Endothelial cell of umbilical vein (primary cell): Measurements from ENCODE around the gene GLB1L. TPM values are rescaled to one million over a fixed set of nuclear protein-coding genes. Genes with fewer than 3 reads are reported as not detected.

Experiments
- BruUV-seq: library from RNA; stranded (reverse); fragments of 400-500 nt; replicated peaks from 2 replicates; lab custom pipeline; 2021; lab: Mats Ljungman, UMichigan
- CTCF ChIA-PET: fragments of 300-600, 350-600 bp; sonication (Branson Sonifier 250); formaldehyde crosslinking; loops from one replicate; lab custom pipeline; 2021; ENCODE audit warnings: antibody characterized with exemption, inconsistent platforms; lab: Charles Lee
- POLR2A ChIA-PET: fragments of 300-600, 350-600 bp; sonication (Branson Sonifier 250); formaldehyde crosslinking; loops from one replicate; lab custom pipeline; 2021; ENCODE audit warnings: antibody characterized with exemption, inconsistent platforms; lab: Charles Lee
- DNase-seq: peaks from one replicate; pipeline ENCODE4 v3.0.0-alpha.2; 2011; ENCODE audit warnings: low read depth, low spot score
- FAIRE-seq: peaks from 2 replicates; lab custom pipeline; 2011; peaks lifted over from hg19 to GRCh38; lab: Jason Lieb, UNC
- H2AFZ ChIP-seq: 2 replicates; pipeline ENCODE4 v1.6.0; 2012; ENCODE audit warnings: low read depth, low read length, control low read depth, inconsistent platforms
- H3K27ac ChIP-seq: 2 replicates; pipeline ENCODE4 v1.5.1; 2011; ENCODE audit warnings: low read depth, mild to moderate bottlenecking, control low read depth, low read length, moderate library complexity; ENCODE audit not compliant: insufficient read depth
- H3K27me3 ChIP-seq, 2 experiments: 2 replicates each; pipeline versions ENCODE4 v1.6.0 to v1.6.1; 2011; ENCODE audit warnings: low read length in 2 of 2, mixed read lengths in 1 of 2; ENCODE audit not compliant: control insufficient read depth in 2 of 2, insufficient read depth in 2 of 2
- H3K36me3 ChIP-seq, 2 experiments: 2 replicates in 1 of 2; 3 replicates in 1 of 2; pipeline ENCODE4 v1.5.1; 2011; ENCODE audit warnings: low read length in 2 of 2, mild to moderate bottlenecking in 1 of 2, moderate library complexity in 1 of 2; ENCODE audit not compliant: control insufficient read depth in 2 of 2, insufficient read depth in 2 of 2; ENCODE audit errors: extremely low read depth in 1 of 2
- H3K4me1 ChIP-seq: 3 replicates; pipeline ENCODE4 v1.5.1; 2011; ENCODE audit warnings: mild to moderate bottlenecking, low read length; ENCODE audit not compliant: control insufficient read depth, insufficient read depth; ENCODE audit errors: extremely low read depth
- H3K4me2 ChIP-seq: 2 replicates; pipeline ENCODE4 v1.6.1; 2011; ENCODE audit warnings: low read length, control low read depth, mixed read lengths; ENCODE audit not compliant: insufficient read depth
- H3K4me3 ChIP-seq, 3 experiments: fragments of 200-600 bp in 1 of 3; sonication (generic), shearing (Covaris generic) in 1 of 3; replicated peaks in 1 of 3; 2 replicates each; pipeline ENCODE4 v1.5.1; 2011 to 2016; ENCODE audit warnings: control low read depth in 3 of 3, low read length in 3 of 3, mild to moderate bottlenecking in 2 of 3, inconsistent platforms in 1 of 3, low read depth in 1 of 3, moderate library complexity in 1 of 3; ENCODE audit not compliant: insufficient read depth in 1 of 3
- H3K79me2 ChIP-seq: 2 replicates; pipeline ENCODE4 v1.6.0; 2012; ENCODE audit warnings: low read length, inconsistent platforms; ENCODE audit not compliant: control insufficient read depth, insufficient read depth
- H3K9ac ChIP-seq: replicated peaks from 2 replicates; pipeline ENCODE3; 2011; ENCODE audit warnings: low read length, control low read depth; ENCODE audit not compliant: insufficient read depth; ENCODE audit errors: extremely low read depth
- H3K9me1 ChIP-seq: replicated peaks from 3 replicates; pipeline ENCODE4 v1.6.0; 2011; ENCODE audit warnings: mild to moderate bottlenecking, low read length; ENCODE audit not compliant: control insufficient read depth, insufficient read depth; ENCODE audit errors: extremely low read depth
- H3K9me3 ChIP-seq: replicated peaks from 2 replicates; pipeline ENCODE4 v1.5.1; 2012; ENCODE audit warnings: low read length, inconsistent platforms; ENCODE audit not compliant: control insufficient read depth, insufficient read depth
- H4K20me1 ChIP-seq: replicated peaks from 2 replicates; pipeline ENCODE3; 2011; ENCODE audit warnings: mild to moderate bottlenecking, low read length; ENCODE audit not compliant: control insufficient read depth, insufficient read depth; ENCODE audit errors: extremely low read depth
- EZH2 ChIP-seq: IDR thresholded peaks from 2 replicates; pipeline ENCODE4 v1.6.1; 2012; ENCODE audit warnings: borderline replicate concordance, low read depth, mild to moderate bottlenecking, moderate library complexity, low read length, inconsistent platforms; ENCODE audit not compliant: severe bottlenecking
- FOS ChIP-seq: IDR thresholded peaks from 2 replicates; pipeline ENCODE4 v1.6.1; 2011; ENCODE audit warnings: mild to moderate bottlenecking, low read length, moderate library complexity, borderline replicate concordance; ENCODE audit not compliant: insufficient read depth
- JUN ChIP-seq: IDR thresholded peaks from 2 replicates; pipeline ENCODE4 v1.6.1; 2011; ENCODE audit warnings: borderline replicate concordance, low read depth; ENCODE audit not compliant: insufficient read length, insufficient read depth
- POLR2A ChIP-seq: IDR thresholded peaks from 2 replicates; pipeline ENCODE4 v1.6.1; 2012; ENCODE audit warnings: low read depth, mild to moderate bottlenecking, control low read depth, low read length
- dilution Hi-C: fragments of 300-500 bp; cut with MboI; formaldehyde crosslinking; loops from one replicate; pipeline ENCODE4 v1.15.0; 2019; ENCODE audit warnings: low sequenced_read_pairs; ENCODE audit not compliant: extremely low pct_ligation_motif_present
- intact Hi-C: fragments of 100-400 bp; cut with micrococcal nuclease; formaldehyde crosslinking; loops from one replicate; pipeline ENCODE4 v1.10.0; 2022
- polyA plus RNA-seq, 4 experiments: library from polyadenylated mRNA; depleted of rRNA in 3 of 4; stranded (reverse) in 3 of 4; unstranded in 1 of 4; fragments of >200 nt; gene quantifications; 2 replicates each; pipeline versions ENCODE4 v1.2.1 to v1.2.3, GENCODE V29; 2011 to 2012; ENCODE audit warnings: missing spikeins in 1 of 4
- total RNA-seq: library from RNA; stranded (reverse); gene quantifications from 2 replicates; pipeline ENCODE4 v1.2.3, GENCODE V29; 2021
- TF ChIP-seq, protein P1 (sequence below): IDR thresholded peaks from 2 replicates; pipeline ENCODE4 v1.6.1; 2011; ENCODE audit not compliant: insufficient read depth, insufficient read length

The GLB1L gene
- total and polyA plus RNA-seq, 2 donors (not counting 3 experiments of a cell fraction or from before 2014, with no cell fraction given): 9.2 to 11.9 TPM

DNA sequence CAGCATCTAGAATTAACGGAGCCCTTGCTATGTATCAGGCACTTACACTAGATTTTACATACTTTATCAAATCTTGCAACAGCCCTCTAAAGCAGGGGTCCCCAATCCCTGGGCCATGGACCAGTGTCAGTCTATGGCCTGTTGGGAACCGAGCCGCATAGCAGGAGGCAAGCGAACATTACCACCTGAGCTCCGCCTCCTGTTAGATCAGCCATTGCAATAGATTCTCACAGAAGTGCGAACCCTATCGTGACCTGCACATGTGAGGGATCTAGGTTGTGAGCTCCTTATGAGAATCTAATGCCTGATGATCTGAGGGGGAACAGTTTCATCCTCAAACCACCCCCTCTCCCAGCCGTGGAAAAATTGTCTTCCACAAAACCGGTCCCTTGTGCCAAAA lies 47.4 kb upstream of the GLB1L start:
- no TSS peak for BruUV-seq

DNA sequence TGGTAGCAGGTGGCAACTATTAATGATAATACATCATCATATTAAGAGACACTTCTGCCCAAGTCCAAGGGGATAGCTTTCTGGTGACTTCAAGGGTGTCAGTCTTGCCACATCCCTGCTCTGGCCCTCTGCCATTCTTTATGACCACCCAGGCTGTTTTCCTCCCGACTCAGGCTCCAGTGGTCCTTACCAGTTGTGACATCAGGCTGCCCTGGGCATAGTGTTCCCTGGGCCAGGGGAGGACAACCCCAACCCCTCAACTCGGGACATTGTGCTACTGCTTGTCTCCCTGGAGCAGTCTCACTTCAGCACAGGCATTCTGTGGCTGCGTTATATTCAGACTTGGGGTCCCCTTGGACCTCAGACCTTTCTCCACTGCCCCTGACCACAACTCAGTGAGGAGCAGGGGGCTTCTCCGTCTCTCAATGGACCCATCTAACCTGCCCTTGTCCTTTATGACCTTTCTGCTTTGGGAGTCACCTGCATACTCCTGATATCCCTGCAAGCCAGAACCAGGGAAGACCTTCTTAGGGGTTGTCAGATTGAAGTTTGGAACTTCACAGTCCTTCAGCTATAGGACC lies 46.8 kb upstream of the GLB1L start:
- intact Hi-C loops: no loop called here

More for the DNA sequence above, 47.4 kb upstream of the GLB1L start:
- peaks cover 4% of the 10 kb centered on the region for H3K4me1 ChIP-seq
- intact Hi-C loops (no loop called here), dilution Hi-C loops (no loop called here)
- H4K20me1 ChIP-seq: no peaks in the 10 kb centered on the region
- no peak overlapping the region for H3K4me2 ChIP-seq
- no peak overlapping the region for H3K4me3 ChIP-seq
- FAIRE-seq (no peak), DNase-seq (no peak)
- peaks cover 0 to 1% of the 10 kb centered on the region in 2 experiments for H3K27me3 ChIP-seq
- H3K9me1 ChIP-seq: no peaks in the 10 kb centered on the region
- H3K36me3 ChIP-seq: no peaks in the 10 kb centered on the region
- H2AFZ ChIP-seq: no peak overlapping the region
- no peak overlapping the region for H3K27ac ChIP-seq
- H3K9ac ChIP-seq: no peak overlapping the region
- H3K9me3 ChIP-seq: no peaks in the 10 kb centered on the region
- no peak for TF ChIP-seq EZH2
- no peak for TF ChIP-seq FOS
- TF ChIP-seq, protein P1, sequence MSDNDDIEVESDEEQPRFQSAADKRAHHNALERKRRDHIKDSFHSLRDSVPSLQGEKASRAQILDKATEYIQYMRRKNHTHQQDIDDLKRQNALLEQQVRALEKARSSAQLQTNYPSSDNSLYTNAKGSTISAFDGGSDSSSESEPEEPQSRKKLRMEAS: no peak
- TF ChIP-seq POLR2A: no peak
- no peaks in the 10 kb centered on the region for H3K79me2 ChIP-seq
- POLR2A ChIA-PET: no interaction called here
- CTCF ChIA-PET: interaction anchor here (3.5 to 11.2 kb wide), 2 partner anchors 11 to 134 kb away, joined by 26 to 253 read pairs; partner anchors contain the start of genes DNAJB2 and NHEJ1

More for the DNA sequence above, 46.8 kb upstream of the GLB1L start:
- FAIRE-seq (no peak), DNase-seq (no peak)
- Histone ChIP-seq H3K79me2 (no peaks in the 10 kb centered on the region), H3K9me1 (no peaks in the 10 kb centered on the region), H3K9me3 (no peaks in the 10 kb centered on the region), H3K4me1 (peaks cover 4% of the 10 kb centered on the region), H3K36me3 (no peaks in the 10 kb centered on the region), H3K27ac (no peak overlapping the region), H3K4me3 (no peak overlapping the region), H2AFZ (no peak overlapping the region), H3K9ac (no peak overlapping the region), H3K27me3 (peaks cover 0 to 1% of the 10 kb centered on the region in 2 experiments), H3K4me2 (no peak overlapping the region), H4K20me1 (no peaks in the 10 kb centered on the region)
- POLR2A ChIA-PET: no interaction called here
- dilution Hi-C loops: no loop called here
- no TSS peak for BruUV-seq
- TF ChIP-seq FOS (no peak), JUN (no peak), POLR2A (no peak)
- CTCF ChIA-PET: interaction anchor here (0.6 to 11.2 kb wide), 2 partner anchors 11 to 97 kb away, joined by 4 to 253 read pairs; partner anchors contain the start of gene DNAJB2
